Keratinocyte (primary cell): ENCODE data around the gene SLC40A1.

Experiments used
- CTCF ChIP-seq, 3 experiments: IDR thresholded peaks in 1 of 3; conservative IDR thresholded peaks in 1 of 3; optimal IDR thresholded peaks in 1 of 3; 2 replicates in 2 of 3; 3 replicates in 1 of 3; pipeline versions ENCODE3 to v1.5.1; 2011; ENCODE audit warnings: low read length in 3 of 3, mild to moderate bottlenecking in 3 of 3, moderate library complexity in 2 of 3, control low read depth in 1 of 3, inconsistent platforms in 1 of 3; ENCODE audit not compliant: insufficient read depth in 2 of 3; ENCODE audit errors: extremely low read depth in 1 of 3
- EZH2 ChIP-seq: IDR thresholded peaks from one replicate; pipeline ENCODE4 v1.6.1; 2012; ENCODE audit warnings: inconsistent platforms, mild to moderate bottlenecking, low read length, moderate library complexity

- TF ChIP-seq CTCF (optimal IDR thresholded peaks at IDR 0.05 in 1 of 3, IDR thresholded peaks at IDR 0.05 in 1 of 3, conservative IDR thresholded peaks at IDR 0.05 in 1 of 3; ENCODE audit: extremely low read depth in 1 of 3, insufficient read depth in 2 of 3, low read length in 3 of 3) (no peak), EZH2 (no peak)
Observed at GRCh38 chr2:189559579-189560272, 20.9 kb downstream of the SLC40A1 start.
